SKM-1 treated with dmso at 0.1 percent for 144 hours (cell line): ENCODE results near the gene NFKBIE.

ENCODE experiments used
- DNase-seq: peaks from one replicate; lab custom pipeline; 2025; ENCODE audit not compliant: unreplicated experiment; lab: John Stamatoyannopoulos, UW

NFKBIE gene

GRCh38 chr6:44228836-44229235 lies 36.5 kb downstream of the NFKBIE start:
- no peak for DNase-seq

- DNase-seq = no peak
Observed at GRCh38 chr6:44228433-44228832, 36.9 kb downstream of the NFKBIE start.

DNA sequence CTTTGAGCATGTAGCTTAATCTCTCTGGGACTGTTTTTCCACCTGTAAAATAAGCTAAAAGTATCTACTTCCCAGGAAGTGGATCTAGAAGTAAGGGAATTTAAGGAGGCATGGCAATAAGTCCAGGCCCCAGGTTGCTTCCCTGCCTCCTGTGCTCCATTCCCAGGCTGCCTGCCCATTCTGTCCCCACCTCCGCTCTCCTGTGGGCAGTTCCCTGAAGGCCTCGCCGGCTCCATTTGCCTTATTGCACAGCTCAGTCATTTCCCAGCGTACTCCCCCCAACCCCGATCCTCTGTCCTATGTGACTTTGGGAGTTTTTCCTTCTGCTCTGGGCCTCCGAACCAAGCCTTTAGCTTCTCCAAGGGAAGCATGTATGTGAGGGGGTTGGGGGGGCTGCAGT lies 37.3 kb downstream of the NFKBIE start:
- DNase-seq = no peak

GRCh38 chr6:44227148-44227793 lies 38.1 kb downstream of the NFKBIE start:
- no peak for DNase-seq

GRCh38 chr6:44226368-44227147 lies 38.8 kb downstream of the NFKBIE start:
- DNase-seq = peak; percentile 40

- no peak for DNase-seq
Observed at GRCh38 chr6:44225579-44226325, 39.6 kb downstream of the NFKBIE start.

DNA sequence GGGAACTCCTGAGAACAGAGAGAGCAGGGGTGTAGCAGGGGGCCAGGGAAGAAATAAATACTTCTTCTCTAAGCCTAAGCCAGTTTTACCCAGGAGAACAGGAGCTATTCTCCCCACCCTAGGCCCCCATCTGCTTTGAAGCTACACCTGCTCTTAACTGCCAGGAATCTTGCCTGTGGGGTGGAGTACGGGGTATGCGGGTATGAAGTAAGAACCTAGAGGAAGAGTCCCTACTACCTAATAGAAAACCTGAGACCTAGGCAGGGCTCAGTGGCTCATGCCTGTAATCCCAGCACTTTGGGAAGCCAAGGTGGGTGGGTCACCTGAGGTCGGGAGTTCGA lies 40.4 kb downstream of the NFKBIE start:
- DNase-seq = no peak

DNA sequence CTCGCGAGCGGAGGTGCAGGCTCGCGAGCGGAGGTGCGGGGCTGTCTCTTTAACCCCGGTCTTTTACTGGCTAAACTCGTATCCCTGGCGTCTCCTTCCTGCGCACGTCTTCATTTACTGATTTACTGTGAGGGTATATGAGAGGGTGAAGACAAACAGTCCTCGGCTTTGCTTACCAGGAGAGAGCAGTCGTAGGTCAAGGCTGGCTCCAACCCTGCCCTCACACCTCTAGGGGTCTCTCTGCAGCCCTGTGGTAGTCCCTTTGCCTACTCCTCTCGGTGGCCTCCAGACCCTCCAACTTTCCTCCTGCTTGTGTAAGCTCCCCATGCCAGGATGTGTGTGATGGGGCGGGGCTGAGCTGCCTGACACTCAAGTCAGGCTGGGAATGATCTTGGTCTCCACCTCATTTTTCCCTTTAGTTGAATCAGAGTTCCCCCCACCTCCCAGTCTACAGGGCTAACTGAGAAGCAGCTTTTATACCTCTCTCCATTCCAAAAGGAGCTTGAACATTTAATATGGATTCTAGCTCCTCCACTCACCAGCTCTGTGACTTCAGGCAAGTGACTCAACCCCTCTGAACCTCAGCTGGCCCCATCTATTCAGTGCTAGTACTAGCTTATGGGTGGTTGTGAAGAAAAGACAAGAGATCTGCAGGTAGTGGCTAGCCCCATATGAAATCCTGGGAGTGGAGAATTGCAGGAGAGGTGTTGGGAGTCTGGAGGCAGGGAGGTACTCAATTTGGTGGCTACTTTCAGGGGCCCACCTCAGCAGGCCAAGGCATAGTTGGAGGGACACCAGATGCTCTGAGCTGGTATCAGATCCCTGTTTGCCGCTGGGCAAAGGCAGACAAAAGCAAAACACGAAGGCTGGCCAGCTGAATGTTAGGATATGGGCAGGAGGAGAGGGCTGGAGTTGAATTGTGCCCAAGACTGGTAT lies 41.1 kb downstream of the NFKBIE start:
- no peak for DNase-seq

DNA sequence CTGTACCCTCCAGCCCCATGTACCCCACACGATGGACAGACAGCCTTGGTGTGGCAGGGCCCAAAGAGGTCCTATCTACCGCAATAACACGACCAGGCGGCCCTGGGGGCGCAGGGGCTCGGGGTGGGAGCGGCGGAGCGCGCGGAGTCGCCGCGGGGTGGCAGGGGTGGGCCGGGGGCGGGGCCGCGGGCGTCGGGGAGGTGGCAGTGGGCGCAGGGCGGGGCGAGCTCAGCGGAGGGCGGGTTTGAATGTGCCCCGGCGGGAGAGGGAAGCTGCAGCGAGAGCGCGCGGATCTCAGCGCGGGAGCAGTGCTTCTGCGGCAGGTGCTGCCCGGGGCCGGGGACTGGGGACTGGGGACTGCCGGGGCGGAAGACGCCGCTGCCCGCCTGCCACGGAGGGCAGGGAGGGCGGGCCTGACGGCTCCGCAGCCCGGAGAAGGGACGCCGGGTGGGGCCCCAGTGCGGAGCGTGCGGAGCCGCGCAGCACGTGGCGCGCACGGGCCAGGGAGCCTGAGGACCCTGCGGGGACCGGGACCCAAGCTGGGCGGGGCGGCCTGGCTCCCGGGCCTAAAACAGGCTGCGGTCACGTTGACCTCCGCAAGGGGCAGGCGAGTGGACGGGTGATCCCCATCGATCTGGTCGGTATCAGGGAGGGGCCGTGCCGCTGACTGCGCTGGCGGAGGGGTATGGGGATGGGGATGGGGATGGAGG lies 41.9 kb downstream of the NFKBIE start, which contains the start of gene SLC29A1:
Gene SLC29A1 (plus strand): TSS at position 277 of the 710 bp plus-strand sequence. CDS start 3,719 bp downstream, outside the sequence.
- peak; percentile 84 for DNase-seq

DNA sequence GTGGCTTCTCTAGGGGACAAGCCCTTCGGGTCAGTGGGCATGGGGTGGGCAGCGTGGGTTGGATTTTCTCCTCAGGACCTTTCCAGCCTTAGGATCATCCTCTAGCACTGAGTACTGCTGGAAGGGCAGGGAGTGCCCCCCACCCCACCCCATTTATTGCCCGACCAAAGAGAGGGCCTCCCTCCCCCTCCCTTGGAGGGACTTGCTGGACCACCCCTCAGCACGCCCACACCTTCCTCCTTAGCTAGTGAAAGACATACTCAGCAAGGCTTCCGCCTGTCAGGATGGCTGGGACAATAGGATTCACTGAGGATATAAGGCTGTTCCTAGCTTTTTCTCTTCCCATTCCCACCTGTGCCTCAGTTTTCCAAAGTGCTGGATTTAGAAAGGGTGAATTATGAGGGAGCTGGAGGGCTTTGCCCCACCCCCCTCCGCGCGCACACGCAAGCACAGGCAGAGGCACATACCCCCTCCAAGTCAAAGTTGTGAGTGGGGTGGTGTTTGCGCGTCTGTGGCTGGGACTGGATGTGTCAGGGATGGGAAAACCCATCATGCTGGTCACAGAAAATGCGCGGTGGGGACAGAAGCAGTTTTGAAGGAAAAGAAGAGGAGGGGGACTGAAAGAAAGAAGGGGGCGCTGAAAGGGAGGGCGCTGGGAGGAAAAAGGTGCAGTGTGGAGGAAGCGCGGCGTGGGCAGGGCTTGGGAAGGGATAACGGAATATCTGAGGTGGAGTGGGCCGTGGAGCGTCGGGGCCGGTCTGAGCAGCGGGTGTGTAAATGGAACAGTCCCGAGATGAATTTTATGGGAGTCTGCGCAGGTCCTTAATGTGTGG lies 42.6 kb downstream of the NFKBIE start:
- no peak for DNase-seq

GRCh38 chr6:44221961-44222335 lies 43.4 kb downstream of the NFKBIE start:
- no peak for DNase-seq

GRCh38 chr6:44221291-44221960 lies 43.9 kb downstream of the NFKBIE start:
- peak; percentile 82 for DNase-seq

GRCh38 chr6:44220913-44221290 lies 44.4 kb downstream of the NFKBIE start:
- no peak for DNase-seq

- no peak for DNase-seq
Observed at GRCh38 chr6:44219815-44220784, 45.3 kb downstream of the NFKBIE start.

- DNase-seq = no peak
Observed at GRCh38 chr6:44219053-44219814, 46.1 kb downstream of the NFKBIE start.

DNA sequence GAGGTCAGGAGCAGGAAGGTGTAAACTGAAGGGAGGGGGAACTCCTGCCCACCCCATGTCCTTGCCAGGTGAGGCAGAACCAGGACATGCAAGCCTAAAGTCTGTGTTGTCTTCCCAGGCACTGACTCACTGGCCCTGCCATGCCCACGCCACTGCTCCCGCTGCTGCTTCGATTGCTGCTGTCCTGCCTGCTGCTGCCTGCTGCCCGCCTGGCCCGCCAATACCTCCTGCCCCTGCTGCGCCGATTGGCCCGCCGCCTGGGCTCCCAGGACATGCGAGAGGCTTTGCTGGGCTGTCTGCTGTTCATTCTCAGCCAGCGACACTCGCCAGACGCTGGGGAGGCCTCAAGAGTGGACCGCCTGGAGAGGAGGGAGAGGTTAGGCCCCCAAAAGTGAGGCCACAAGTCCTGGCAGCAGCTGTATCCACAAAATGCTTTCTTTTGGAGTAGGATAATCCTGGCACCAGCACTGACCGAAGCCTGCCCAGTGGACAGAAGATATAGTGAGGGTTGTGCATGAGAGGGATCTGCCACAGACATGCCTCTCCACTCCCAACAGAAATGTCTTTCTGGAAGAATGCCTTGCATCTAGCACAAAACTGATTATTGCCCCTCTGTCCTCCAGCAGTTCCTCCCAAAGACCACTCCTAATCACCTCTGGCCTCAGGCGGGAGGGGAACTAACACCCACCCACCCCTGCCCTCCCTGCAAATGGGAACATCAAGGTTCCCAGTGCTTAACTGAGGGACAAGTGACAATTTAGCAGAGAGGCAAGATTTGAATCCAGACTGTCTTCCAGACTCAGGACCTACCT lies 47.8 kb downstream of the NFKBIE start:
- no peak for DNase-seq
